NT2/D1 (cell line): ENCODE results near the gene OTOG.

Experiments used
- DNase-seq: peaks from one replicate; pipeline ENCODE4 v3.0.0-alpha.2; 2011; ENCODE audit warnings: low read depth, low spot score
- H3K27me3 ChIP-seq: 2 replicates; pipeline ENCODE4 v1.6.0; 2011; ENCODE audit warnings: mild to moderate bottlenecking; ENCODE audit not compliant: insufficient read length, insufficient read depth
- H3K36me3 ChIP-seq: 2 replicates; pipeline ENCODE4 v1.6.1; 2011; ENCODE audit warnings: mild to moderate bottlenecking, low read length, mixed read lengths; ENCODE audit not compliant: insufficient read depth, insufficient read length
- H3K4me1 ChIP-seq: 2 replicates; pipeline ENCODE4 v1.5.1; 2011; ENCODE audit not compliant: insufficient read depth, insufficient read length
- H3K4me3 ChIP-seq: 2 replicates; pipeline ENCODE4 v1.5.1; 2011; ENCODE audit warnings: low read depth; ENCODE audit not compliant: insufficient read length
- H3K9ac ChIP-seq: 2 replicates; pipeline ENCODE4 v1.6.0; 2011; ENCODE audit warnings: low read depth; ENCODE audit not compliant: insufficient read length
- H3K9me3 ChIP-seq: 2 replicates; pipeline ENCODE4 v1.5.1; 2011; ENCODE audit warnings: mild to moderate bottlenecking, low read length; ENCODE audit not compliant: insufficient read depth
- SUZ12 ChIP-seq: IDR thresholded peaks from 2 replicates; pipeline ENCODE4 v1.6.1; 2011; ENCODE audit not compliant: insufficient read length, insufficient read depth; ENCODE audit errors: extremely low read depth
- YY1 ChIP-seq: IDR thresholded peaks from 2 replicates; pipeline ENCODE4 v1.6.1; 2011; ENCODE audit not compliant: insufficient read length, insufficient read depth
- ZNF274 ChIP-seq: IDR thresholded peaks from 2 replicates; pipeline ENCODE4 v1.6.1; 2011; ENCODE audit warnings: mild to moderate bottlenecking, low read depth, low read length

Gene OTOG

GRCh38 chr11:17687946-17688670 lies 141.0 kb downstream of the OTOG start:
- no peak overlapping the region for H3K4me3 ChIP-seq
- no peaks in the 10 kb centered on the region for H3K9me3 ChIP-seq
- DNase-seq = no peak
- peaks cover 45% of the 10 kb centered on the region for H3K27me3 ChIP-seq
- H3K36me3 ChIP-seq = no peaks in the 10 kb centered on the region
- H3K4me1 ChIP-seq = no peaks in the 10 kb centered on the region
- no peak overlapping the region for H3K9ac ChIP-seq
- TF ChIP-seq YY1 = no peak
- no peak for TF ChIP-seq ZNF274
- TF ChIP-seq SUZ12 = no peak

- H3K9ac ChIP-seq = no peak overlapping the region
- no peaks in the 10 kb centered on the region for H3K9me3 ChIP-seq
- H3K27me3 ChIP-seq = peaks cover 61% of the 10 kb centered on the region
- DNase-seq = no peak
- H3K4me1 ChIP-seq = no peaks in the 10 kb centered on the region
- TF ChIP-seq ZNF274 (no peak), SUZ12 (no peak), YY1 (no peak)
- no peak overlapping the region for H3K4me3 ChIP-seq
- no peaks in the 10 kb centered on the region for H3K36me3 ChIP-seq
These were observed 144.5 kb downstream of the OTOG start for GRCh38 chr11:17691550-17691949.

GRCh38 chr11:17691976-17692375 lies 144.9 kb downstream of the OTOG start:
- H3K27me3 ChIP-seq = peaks cover 65% of the 10 kb centered on the region
- DNase-seq = no peak
- no peaks in the 10 kb centered on the region for H3K9me3 ChIP-seq
- H3K9ac ChIP-seq = no peak overlapping the region
- H3K4me1 ChIP-seq = no peaks in the 10 kb centered on the region
- no peak overlapping the region for H3K4me3 ChIP-seq
- no peaks in the 10 kb centered on the region for H3K36me3 ChIP-seq
- TF ChIP-seq ZNF274 (no peak), SUZ12 (no peak), YY1 (no peak)

GRCh38 chr11:17692931-17693330 lies 145.9 kb downstream of the OTOG start:
- Histone ChIP-seq H3K36me3 (no peaks in the 10 kb centered on the region), H3K9ac (no peak overlapping the region), H3K4me3 (no peak overlapping the region), H3K9me3 (no peaks in the 10 kb centered on the region), H3K27me3 (peaks cover 75% of the 10 kb centered on the region), H3K4me1 (no peaks in the 10 kb centered on the region)
- DNase-seq = no peak
- no peak for TF ChIP-seq YY1
- TF ChIP-seq ZNF274 = no peak
- no peak for TF ChIP-seq SUZ12

GRCh38 chr11:17693531-17693930 lies 146.5 kb downstream of the OTOG start:
- Histone ChIP-seq H3K9me3 (no peaks in the 10 kb centered on the region), H3K9ac (no peak overlapping the region), H3K36me3 (no peaks in the 10 kb centered on the region), H3K4me3 (no peak overlapping the region), H3K27me3 (peaks cover 76% of the 10 kb centered on the region), H3K4me1 (no peaks in the 10 kb centered on the region)
- no peak for DNase-seq
- TF ChIP-seq SUZ12 (no peak), ZNF274 (no peak), YY1 (no peak)

GRCh38 chr11:17694494-17695110 lies 147.5 kb downstream of the OTOG start:
- no peaks in the 10 kb centered on the region for H3K9me3 ChIP-seq
- H3K9ac ChIP-seq = no peak overlapping the region
- DNase-seq = no peak
- H3K4me3 ChIP-seq = no peak overlapping the region
- no peak for TF ChIP-seq YY1
- no peaks in the 10 kb centered on the region for H3K4me1 ChIP-seq
- no peaks in the 10 kb centered on the region for H3K36me3 ChIP-seq
- H3K27me3 ChIP-seq = peaks cover 74% of the 10 kb centered on the region

GRCh38 chr11:17695454-17696441 lies 148.7 kb downstream of the OTOG start:
- Histone ChIP-seq H3K4me1 (no peaks in the 10 kb centered on the region), H3K9me3 (no peaks in the 10 kb centered on the region), H3K36me3 (no peaks in the 10 kb centered on the region), H3K27me3 (peaks cover 81% of the 10 kb centered on the region), H3K9ac (no peak overlapping the region), H3K4me3 (no peak overlapping the region)
- DNase-seq = no peak
- TF ChIP-seq SUZ12 (no peak), ZNF274 (no peak), YY1 (no peak)
